T-helper 17 cell (primary cell): ENCODE data around the gene MICOS13. TPM values are rescaled to one million over a fixed set of nuclear protein-coding genes. Genes with fewer than 3 reads are reported as not detected.
"Not testable (repeated sequence)": the region's sequence is repeated elsewhere in the genome, so short reads cannot be mapped to it uniquely, and the experiment has no call there.

Source experiments
- ATAC-seq: fragments of 150-1000 bp; cut with Tn5 transposase; 2 replicates; pipeline ENCODE4 v1.10.0; 2021; ENCODE audit warnings: mild to moderate bottlenecking, moderate library complexity
- DNase-seq, 3 donors: peaks; one replicate each; pipeline versions ENCODE4 v3.0.0 to v3.0.0-alpha.2; 2020 to 2021
- H3K9me3 ChIP-seq: one replicate; pipeline ENCODE4 v1.7.0; 2013; ENCODE audit warnings: low read length, mild to moderate bottlenecking; ENCODE audit not compliant: control insufficient read depth, poor library complexity, severe bottlenecking
- H3K27ac Mint-ChIP-seq: one replicate; pipeline ENCODE4 v1.8.0; 2022; ENCODE audit warnings: mild to moderate bottlenecking, moderate library complexity, mixed read lengths
- H3K27me3 Mint-ChIP-seq: one replicate; pipeline ENCODE4 v1.8.0; 2022; ENCODE audit warnings: mixed read lengths
- H3K36me3 Mint-ChIP-seq: one replicate; pipeline ENCODE4 v1.8.0; 2022; ENCODE audit warnings: low read depth, mixed read lengths
- H3K4me1 Mint-ChIP-seq: one replicate; pipeline ENCODE4 v1.8.0; 2022; ENCODE audit warnings: mild to moderate bottlenecking, mixed read lengths
- H3K4me3 Mint-ChIP-seq: one replicate; pipeline ENCODE4 v1.8.0; 2022; ENCODE audit warnings: mild to moderate bottlenecking, moderate library complexity, mixed read lengths
- total RNA-seq, 4 donors: library from RNA in 2 of 4; stranded (reverse) in 2 of 4; gene quantifications; one replicate each; pipeline ENCODE4 v1.2.3 and lab custom pipeline; 2022 to 2026

MICOS13 gene
- total RNA-seq, 2 donors from 2014 or later: 26.9 to 27.9 TPM

DNA sequence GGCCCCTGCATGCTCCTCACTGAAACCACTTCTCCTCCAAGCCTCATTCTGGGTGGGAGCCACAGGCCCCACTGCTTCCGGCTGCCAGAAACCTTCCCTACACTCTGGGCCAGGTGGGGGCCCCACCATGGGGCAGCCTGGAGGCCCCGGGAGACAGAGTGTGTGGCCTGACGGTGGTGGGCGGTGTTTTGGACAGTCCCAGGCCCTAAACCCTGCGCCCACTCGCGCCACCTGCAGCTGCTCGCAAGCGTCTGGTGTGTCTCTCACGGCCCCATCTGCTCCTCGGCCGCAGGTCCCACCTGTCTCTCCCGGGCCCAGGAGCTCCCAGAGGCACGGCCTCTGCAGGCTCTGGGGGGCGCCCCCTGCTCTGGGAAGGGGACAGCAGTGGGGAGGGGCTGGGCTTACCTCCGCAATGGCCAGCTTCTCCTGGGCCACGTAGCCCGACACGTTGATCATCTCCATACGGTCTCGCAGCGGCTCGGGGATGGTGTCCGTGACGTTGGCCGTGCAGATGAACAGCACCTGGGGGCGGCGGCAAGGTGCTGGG is 15.4 kb upstream of the MICOS13 start:
- H3K4me1 Mint-ChIP-seq: peaks cover 19% of the 10 kb centered on the region
- ATAC-seq (no peak), DNase-seq (no peak)
- H3K4me3 Mint-ChIP-seq: no peak overlapping the region
- no peaks in the 10 kb centered on the region for H3K36me3 Mint-ChIP-seq
- H3K27ac Mint-ChIP-seq: peak overlapping the region; percentile 61
- no peaks in the 10 kb centered on the region for H3K27me3 Mint-ChIP-seq
- no peaks in the 10 kb centered on the region for H3K9me3 ChIP-seq

DNA sequence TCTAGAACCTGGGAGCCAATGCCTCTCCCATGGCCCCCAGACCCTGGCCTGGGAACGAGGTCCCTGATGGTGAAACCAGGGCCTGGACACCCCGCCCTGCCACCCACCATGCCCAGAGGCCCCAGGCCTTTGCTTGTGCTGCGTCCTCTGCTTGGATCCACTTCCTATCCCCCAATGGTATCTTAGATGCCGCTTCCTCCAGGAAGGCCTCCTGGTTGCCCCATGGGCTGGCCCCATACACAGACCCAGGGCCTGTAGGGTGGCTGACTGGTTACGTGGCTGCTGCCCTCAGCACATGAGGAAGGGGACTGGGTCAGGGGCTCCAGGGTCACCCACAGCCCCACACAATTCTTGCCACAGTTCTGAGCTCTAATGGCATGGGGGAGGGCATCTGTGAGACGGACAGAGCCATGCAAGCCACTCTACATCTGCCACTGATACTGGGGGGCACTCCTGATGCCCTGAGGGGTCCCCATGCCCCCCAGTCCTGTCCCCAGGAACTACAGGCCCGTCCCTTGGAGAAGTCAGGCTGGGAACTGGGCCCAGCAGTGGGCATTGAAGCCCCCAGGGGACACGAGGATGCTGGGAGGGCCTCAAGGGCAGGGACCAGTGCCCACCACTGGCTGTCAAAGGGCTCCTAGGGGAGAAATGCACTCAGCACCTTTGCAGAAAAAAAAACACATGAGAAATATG is 14.8 kb upstream of the MICOS13 start:
- no peak for ATAC-seq
- Mint-ChIP-seq H3K4me3 (no peak overlapping the region), H3K36me3 (no peaks in the 10 kb centered on the region), H3K4me1 (peaks cover 25% of the 10 kb centered on the region), H3K27me3 (no peaks in the 10 kb centered on the region), H3K27ac (peak overlapping the region; percentile 61)
- no peak for DNase-seq
- H3K9me3 ChIP-seq: no peaks in the 10 kb centered on the region

DNA sequence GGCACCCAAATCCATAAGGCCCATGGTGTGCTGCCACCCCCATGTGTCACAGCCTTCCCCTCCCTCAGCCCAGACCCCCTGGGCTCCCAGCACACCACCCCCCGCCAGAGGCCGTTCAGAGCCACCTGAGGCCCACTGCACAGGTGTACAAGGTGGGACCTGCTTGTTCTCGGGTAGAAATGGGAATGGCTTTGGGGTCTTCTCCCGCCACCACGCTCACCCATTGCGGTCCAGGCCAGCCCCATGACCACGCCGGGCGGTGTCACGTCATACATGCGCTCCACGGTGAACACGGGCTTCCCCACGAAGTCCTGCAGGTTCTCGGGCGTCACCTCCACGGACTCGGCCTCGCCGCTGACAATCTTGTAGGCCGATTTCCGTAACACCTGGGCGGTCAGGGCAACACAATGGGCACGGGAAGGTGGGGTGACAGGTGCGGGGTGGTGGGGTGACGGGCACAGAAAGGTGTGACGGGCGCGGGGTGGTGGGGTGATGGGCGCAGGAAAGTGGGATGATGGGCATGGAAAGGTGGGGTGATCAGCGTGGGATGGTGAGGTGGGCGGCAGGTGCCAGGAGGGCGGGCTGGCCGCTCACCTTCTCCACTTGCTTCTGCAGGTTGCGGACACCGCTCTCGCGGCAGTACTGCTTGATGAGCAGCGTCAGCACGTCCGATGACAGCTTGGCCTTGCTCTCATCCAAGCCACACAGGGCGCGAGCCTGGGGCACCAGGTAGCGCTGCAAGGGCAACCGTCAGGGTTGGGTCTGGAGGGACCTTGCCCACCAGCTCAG is 14.0 kb upstream of the MICOS13 start:
- no peaks in the 10 kb centered on the region for H3K9me3 ChIP-seq
- Mint-ChIP-seq H3K27me3 (no peaks in the 10 kb centered on the region), H3K4me3 (no peak overlapping the region), H3K27ac (peak overlapping the region; percentile 61), H3K4me1 (peaks cover 29% of the 10 kb centered on the region), H3K36me3 (no peaks in the 10 kb centered on the region)
- no peak for ATAC-seq
- no peak for DNase-seq

DNA sequence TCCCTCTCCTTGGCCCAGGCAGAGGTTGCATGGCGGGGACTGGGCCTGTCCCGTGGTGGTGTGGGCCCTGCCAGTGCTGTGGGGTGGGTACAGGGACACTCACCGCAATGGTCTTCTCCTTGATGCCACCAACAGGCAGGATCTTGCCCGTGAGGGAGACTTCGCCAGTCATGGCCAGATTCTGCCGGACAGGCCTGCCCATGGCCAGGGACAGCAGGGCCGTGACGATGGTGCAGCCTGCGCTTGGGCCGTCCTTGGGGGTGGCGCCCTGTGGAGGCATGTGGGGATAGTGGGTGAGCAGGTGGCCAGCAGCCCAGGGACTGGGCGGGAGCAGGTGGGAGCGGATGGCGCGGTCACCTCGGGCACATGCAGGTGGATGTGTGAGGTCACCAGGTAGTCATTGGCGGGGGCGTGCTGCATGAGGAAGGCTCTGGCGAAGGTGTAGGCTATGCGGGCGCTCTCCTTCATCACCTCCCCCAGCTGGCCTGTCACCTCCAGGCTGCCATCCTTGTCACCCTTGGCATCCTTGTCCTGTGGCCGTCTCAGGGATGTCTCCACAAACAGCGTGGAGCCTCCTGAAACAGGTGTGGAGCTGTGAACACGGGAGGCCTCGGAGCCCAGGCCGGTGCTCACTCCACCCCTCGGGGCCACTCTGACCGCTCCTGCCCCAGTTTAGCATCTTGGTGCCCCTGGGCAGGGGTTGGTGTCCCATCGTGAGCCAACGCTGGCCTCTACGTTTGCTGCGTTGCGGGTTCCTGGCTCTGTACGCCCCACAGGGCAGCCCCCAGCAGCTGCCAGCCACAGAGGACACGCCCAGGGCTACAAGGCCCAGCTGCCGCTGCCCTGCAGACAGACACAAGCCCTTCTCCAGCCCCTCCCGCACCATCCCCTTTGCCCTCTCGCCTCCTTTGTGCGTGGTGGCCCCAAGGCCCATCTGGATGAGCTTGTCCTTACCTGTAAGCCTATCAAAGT is 13.2 kb upstream of the MICOS13 start:
- Mint-ChIP-seq H3K27me3 (no peaks in the 10 kb centered on the region), H3K4me1 (peaks cover 29% of the 10 kb centered on the region), H3K36me3 (no peaks in the 10 kb centered on the region), H3K4me3 (peak overlapping the region; percentile 52), H3K27ac (peak overlapping the region; percentile 97)
- no peak for DNase-seq
- H3K9me3 ChIP-seq: no peaks in the 10 kb centered on the region
- ATAC-seq: no peak

DNA sequence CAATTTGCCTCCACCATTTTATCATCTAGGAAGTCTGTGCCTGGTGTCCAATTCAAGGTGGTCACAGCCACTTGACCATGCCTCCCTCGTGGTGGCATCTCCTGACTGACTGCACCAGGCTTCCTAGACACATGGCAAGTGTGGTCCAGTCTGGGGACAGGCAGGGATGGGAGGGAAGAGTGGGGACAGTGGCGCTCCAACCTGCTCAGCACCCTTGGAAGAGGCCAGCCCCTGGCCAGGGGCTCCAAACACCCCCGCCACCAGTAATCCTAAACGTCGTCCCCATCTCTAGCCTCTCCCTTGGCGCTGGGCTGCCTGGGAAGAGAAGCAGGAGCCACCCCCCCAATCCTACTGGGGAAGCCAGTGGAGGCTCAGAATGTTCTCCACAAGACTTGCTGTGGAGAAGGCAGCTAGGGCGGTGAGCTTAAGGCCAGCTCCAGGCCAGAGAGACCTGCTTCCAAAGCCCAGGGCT is 12.4 kb upstream of the MICOS13 start:
- no peak for DNase-seq
- no peaks in the 10 kb centered on the region for H3K36me3 Mint-ChIP-seq
- no peaks in the 10 kb centered on the region for H3K9me3 ChIP-seq
- peak overlapping the region; percentile 52 for H3K4me3 Mint-ChIP-seq
- H3K27me3 Mint-ChIP-seq: no peaks in the 10 kb centered on the region
- H3K27ac Mint-ChIP-seq: peak overlapping the region; percentile 97
- H3K4me1 Mint-ChIP-seq: peaks cover 33% of the 10 kb centered on the region
- ATAC-seq: no peak

DNA sequence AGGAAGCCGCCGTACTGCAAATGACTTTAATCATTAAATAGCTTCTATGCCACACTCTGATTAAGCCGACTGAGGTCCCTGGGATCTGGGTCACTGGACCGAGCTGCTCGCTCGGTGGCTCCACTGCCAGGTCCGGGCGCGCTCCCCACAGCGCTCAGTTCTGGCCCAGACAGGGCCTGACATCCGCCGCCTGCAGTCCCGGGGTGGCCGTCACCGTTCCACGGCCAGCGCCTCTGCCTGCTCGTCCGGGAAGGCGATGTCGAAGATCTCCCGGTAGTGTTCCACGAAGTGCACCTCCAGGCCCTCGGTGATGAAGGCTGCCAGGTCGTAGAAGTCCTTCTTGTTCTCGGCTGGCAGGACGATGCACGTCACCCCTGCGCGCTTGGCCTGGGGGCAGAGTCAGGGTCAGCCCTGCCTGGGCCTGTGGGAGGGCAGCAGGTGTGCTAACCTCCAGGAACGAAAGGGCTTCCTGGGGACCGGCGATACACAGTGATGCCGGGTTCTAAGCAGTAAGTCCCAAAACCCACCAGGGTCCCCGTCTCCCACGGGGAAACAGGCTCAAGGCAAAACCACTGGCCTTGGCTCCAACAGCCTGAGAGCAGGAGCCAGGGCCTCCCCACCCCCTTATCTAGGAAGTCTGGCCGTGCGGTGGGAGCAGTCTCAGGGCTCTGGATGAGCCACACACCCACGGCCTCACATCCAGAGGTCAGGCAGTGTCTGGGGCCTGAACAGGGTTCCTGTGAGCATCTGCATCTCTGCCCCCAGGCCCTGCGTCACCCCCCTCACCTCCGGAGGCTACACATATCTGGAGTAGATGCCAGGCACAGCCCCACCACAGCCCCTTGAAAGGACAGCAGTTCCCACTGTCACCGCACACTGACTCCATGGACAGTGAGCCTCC is 11.8 kb upstream of the MICOS13 start:
- ATAC-seq (no peak), DNase-seq (no peak)
- Mint-ChIP-seq H3K27ac (peak overlapping the region; percentile 97), H3K27me3 (no peaks in the 10 kb centered on the region), H3K36me3 (no peaks in the 10 kb centered on the region), H3K4me1 (peaks cover 33% of the 10 kb centered on the region), H3K4me3 (peak overlapping the region; percentile 96)
- H3K9me3 ChIP-seq: no peaks in the 10 kb centered on the region

DNA sequence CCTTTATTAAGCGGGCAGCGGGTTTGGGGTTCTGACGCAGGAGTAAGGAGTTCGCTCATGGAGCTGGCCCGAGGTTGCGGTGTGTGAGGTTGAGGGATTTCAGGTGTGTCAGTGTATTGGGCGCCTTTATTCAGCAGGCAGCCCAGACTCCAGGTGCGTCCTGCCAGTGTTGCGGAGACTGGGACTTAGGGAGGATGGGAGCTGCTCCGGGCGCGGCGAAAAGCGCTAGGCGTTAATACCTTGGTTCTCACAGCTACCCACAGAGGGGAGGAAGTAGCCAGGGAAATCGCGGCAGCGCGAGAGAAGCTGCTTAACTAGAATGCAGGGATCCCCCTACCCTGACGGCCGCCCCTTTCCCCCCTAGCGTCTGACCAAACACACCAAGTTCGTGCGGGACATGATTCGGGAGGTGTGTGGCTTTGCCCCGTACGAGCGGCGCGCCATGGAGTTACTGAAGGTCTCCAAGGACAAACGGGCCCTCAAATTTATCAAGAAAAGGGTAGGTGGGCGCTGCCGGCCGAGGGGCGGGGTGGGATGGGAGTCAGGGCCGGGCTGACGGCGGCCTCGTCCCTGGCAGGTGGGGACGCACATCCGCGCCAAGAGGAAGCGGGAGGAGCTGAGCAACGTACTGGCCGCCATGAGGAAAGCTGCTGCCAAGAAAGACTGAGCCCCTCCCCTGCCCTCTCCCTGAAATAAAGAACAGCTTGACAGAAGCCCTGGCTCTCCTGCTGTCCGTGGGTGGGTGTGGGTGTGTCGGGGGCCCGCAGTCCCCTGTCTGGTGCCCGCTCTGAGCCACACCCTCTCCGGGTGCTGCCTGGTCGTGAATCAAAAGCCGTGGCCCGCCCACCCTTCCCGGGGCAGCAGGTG is 10.9 kb upstream of the MICOS13 start:
- no peaks in the 10 kb centered on the region for H3K9me3 ChIP-seq
- H3K4me3 Mint-ChIP-seq: peak overlapping the region; percentile 96
- H3K4me1 Mint-ChIP-seq: peaks cover 33% of the 10 kb centered on the region
- DNase-seq (peak in 1 of 3 donors; percentile 30), ATAC-seq (peak; percentile 24)
- H3K27ac Mint-ChIP-seq: peak overlapping the region; percentile 97
- no peaks in the 10 kb centered on the region for H3K27me3 Mint-ChIP-seq
- no peaks in the 10 kb centered on the region for H3K36me3 Mint-ChIP-seq

DNA sequence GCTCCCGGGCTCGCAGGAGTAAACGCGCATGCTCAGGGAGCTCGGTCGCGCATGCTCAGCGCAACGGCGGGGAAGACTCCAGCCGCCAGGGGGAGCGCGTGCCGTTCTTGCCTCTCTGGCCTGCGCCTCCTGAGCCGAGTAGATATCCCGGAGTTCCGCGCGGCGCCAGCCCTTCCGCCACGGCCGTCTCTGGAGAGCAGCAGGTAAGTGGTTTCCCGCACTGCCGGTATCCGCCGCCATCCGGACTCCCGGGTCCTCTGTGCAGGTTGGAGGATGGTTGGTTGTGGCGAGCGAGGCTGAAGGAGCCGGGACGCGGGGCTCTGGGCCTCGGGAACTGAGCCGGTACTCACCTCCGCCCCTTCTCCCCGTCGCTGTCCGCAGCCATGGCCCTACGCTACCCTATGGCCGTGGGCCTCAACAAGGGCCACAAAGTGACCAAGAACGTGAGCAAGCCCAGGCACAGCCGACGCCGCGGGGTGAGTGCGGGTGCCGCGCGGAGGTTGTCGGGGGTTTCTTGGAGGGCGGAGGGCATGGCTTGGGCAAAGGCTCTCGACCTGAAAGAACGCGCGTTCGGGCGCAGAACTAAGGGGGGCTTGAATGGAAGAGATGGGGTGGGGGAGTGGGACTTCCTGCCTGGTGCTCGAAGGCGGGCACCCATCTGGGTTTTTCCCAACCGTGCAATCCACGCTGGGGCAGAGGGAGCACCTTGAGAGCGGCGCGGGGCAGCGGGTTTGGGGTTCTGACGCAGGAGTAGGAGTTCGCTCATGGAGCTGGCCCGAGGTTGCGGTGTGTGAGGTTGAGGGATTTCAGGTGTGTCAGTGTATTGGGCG is 10.0 kb upstream of the MICOS13 start, which contains the start of gene RPL36:
RPL36 (plus strand) TSS at position 171 of the 830 bp plus-strand sequence; CDS start at position 384, 213 bp downstream.
- Mint-ChIP-seq H3K27me3 (no peaks in the 10 kb centered on the region), H3K4me3 (peak within 1 kb of the TSS; percentile 96), H3K4me1 (peaks cover 33% of the 10 kb centered on the region), H3K27ac (peak within 1 kb of the TSS; percentile 97), H3K36me3 (no peaks in the 10 kb centered on the region)
- H3K9me3 ChIP-seq: no peaks in the 10 kb centered on the region
- DNase-seq (peak; percentile 96 to 100 (median 98)), ATAC-seq (peak; percentile 71)

DNA sequence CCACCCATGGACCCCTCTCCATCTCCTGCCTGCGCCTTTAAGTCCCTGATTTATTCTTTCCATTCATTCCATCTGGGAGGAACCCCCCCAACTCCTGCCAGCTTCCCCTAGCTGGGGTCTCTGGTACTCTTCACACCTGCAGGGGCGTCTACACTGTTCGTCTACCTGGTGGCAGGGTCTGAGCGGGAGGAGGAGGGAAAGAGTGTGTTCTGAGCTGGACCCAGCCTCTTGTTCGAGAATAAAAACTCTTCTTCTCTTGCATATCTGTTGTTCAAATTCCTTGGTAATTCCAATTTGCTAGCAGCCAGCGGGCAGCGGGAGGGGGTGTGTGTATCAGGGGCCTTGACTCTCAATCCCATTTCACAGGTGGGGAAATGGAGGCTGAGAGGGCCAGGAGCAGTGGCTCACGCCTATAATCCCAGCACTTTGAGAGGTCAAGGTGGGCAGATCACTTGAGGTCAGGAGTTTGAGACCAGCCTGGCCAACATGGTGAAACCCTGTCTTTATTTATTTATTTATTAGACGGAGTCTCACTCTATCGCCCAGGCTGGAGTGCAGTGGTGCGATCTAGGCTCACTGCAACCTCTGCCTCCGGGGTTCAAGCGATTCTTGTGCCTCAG is 8.1 kb upstream of the MICOS13 start:
- H3K27me3 Mint-ChIP-seq, H3K36me3 Mint-ChIP-seq, ATAC-seq, DNase-seq, H3K9me3 ChIP-seq: not testable (repeated sequence)
- Mint-ChIP-seq H3K27ac (peak overlapping the region; percentile 47), H3K4me1 (peaks cover 30% of the 10 kb centered on the region), H3K4me3 (peak overlapping the region; percentile 81)

DNA sequence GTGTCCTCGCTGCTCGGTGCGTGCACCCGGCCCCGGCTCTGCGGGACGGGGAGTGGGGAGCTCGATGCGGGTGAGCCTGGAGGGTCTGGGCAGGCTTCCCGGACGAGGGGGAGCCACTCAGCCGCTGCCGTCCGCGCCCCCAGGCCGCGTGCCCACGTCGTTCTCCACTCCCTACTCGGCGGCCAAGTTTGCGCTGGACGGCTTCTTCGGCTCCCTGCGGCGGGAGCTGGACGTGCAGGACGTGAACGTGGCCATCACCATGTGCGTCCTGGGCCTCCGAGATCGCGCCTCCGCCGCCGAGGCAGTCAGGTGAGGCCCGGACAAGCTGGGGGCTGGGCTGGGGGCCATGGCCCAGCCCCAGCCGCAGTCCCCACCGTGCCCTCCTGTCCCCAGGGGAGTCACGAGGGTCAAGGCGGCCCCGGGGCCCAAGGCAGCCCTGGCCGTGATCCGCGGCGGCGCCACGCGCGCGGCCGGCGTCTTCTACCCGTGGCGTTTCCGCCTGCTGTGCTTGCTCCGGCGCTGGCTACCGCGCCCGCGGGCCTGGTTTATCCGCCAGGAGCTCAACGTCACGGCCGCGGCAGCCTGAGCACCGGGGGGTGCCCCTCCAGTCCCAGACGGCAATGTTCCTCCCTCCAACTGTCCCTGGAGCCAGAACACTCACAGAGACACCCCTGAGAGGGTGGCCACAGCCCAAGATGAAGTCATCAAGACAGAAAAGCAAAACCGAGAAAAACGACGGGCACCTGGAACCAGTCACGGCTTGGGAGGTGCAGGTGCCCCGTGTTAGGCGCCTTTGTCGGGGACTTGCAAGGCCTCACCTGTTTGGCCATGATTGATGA is 7.3 kb upstream of the MICOS13 start:
- Mint-ChIP-seq H3K27me3 (no peaks in the 10 kb centered on the region), H3K4me1 (peaks cover 24% of the 10 kb centered on the region), H3K4me3 (peak overlapping the region; percentile 84), H3K36me3 (no peaks in the 10 kb centered on the region), H3K27ac (peak overlapping the region; percentile 11)
- DNase-seq: no peak
- H3K9me3 ChIP-seq: no peaks in the 10 kb centered on the region
- no peak for ATAC-seq
